ENCODE data around the gene MAPK8IP1.
"Not testable (repeated sequence)": the region's sequence is repeated elsewhere in the genome, so short reads cannot be mapped to it uniquely, and the experiment has no call there.

MAPK8IP1 gene

GRCh38 chr11:45885274-45885920, at the start of gene MAPK8IP1:
Gene MAPK8IP1, plus strand, starts transcription at chr11:45885651. Its CDS starts 170 bp downstream, at chr11:45885821.
- peak; percentile 65 for DNase-seq (ENCODE audit: low spot score)

- no peak for DNase-seq (ENCODE audit: low spot score)
Observed at GRCh38 chr11:45839204-45839603, 46.2 kb upstream of the MAPK8IP1 start.

GRCh38 chr11:45840251-45840650, 45.2 kb upstream of the MAPK8IP1 start:
- not testable (repeated sequence) for DNase-seq (ENCODE audit: low spot score)

GRCh38 chr11:45843158-45843924, 42.1 kb upstream of the MAPK8IP1 start:
- peak; percentile 92 for DNase-seq (ENCODE audit: low spot score)

- DNase-seq (ENCODE audit: low spot score), result peak; percentile 22
Observed at GRCh38 chr11:45844822-45845578, 40.5 kb upstream of the MAPK8IP1 start.

GRCh38 chr11:45846174-45846675, 39.2 kb upstream of the MAPK8IP1 start:
- DNase-seq (ENCODE audit: low spot score), result no peak

GRCh38 chr11:45846974-45847910, 38.2 kb upstream of the MAPK8IP1 start, which contains the start of gene CRY2:
Gene CRY2, plus strand, starts transcription at chr11:45847475. Its CDS starts 16 bp downstream, at chr11:45847491.
- DNase-seq (ENCODE audit: low spot score), result peak; percentile 98

- DNase-seq (ENCODE audit: low spot score), result peak; percentile 79
Observed at GRCh38 chr11:45847911-45848316, 37.5 kb upstream of the MAPK8IP1 start.

GRCh38 chr11:45848654-45849081, 36.8 kb upstream of the MAPK8IP1 start:
- no peak for DNase-seq (ENCODE audit: low spot score)

GRCh38 chr11:45850446-45850845, 35.0 kb upstream of the MAPK8IP1 start:
- no peak for DNase-seq (ENCODE audit: low spot score)

- DNase-seq (ENCODE audit: low spot score), result no peak
Observed at GRCh38 chr11:45851228-45851627, 34.2 kb upstream of the MAPK8IP1 start.

GRCh38 chr11:45852018-45852711, 33.3 kb upstream of the MAPK8IP1 start:
- peak; percentile 16 for DNase-seq (ENCODE audit: low spot score)

GRCh38 chr11:45852712-45853101, 32.7 kb upstream of the MAPK8IP1 start:
- DNase-seq (ENCODE audit: low spot score), result peak; percentile 20

GRCh38 chr11:45853332-45854219, 31.9 kb upstream of the MAPK8IP1 start:
- no peak for DNase-seq (ENCODE audit: low spot score)

GRCh38 chr11:45855308-45855707, 30.1 kb upstream of the MAPK8IP1 start:
- DNase-seq (ENCODE audit: low spot score), result no peak

GRCh38 chr11:45856044-45856468, 29.4 kb upstream of the MAPK8IP1 start:
- no peak for DNase-seq (ENCODE audit: low spot score)

- DNase-seq (ENCODE audit: low spot score), result no peak
Observed at GRCh38 chr11:45857961-45858474, 27.4 kb upstream of the MAPK8IP1 start.

- DNase-seq (ENCODE audit: low spot score), result no peak
Observed at GRCh38 chr11:45858751-45859398, 26.6 kb upstream of the MAPK8IP1 start.

GRCh38 chr11:45859661-45860140, 25.8 kb upstream of the MAPK8IP1 start:
- DNase-seq (ENCODE audit: low spot score), result no peak

All from NAMALWA (cell line).